ENCODE measurements around the gene DPH2.

The DPH2 gene

DNA sequence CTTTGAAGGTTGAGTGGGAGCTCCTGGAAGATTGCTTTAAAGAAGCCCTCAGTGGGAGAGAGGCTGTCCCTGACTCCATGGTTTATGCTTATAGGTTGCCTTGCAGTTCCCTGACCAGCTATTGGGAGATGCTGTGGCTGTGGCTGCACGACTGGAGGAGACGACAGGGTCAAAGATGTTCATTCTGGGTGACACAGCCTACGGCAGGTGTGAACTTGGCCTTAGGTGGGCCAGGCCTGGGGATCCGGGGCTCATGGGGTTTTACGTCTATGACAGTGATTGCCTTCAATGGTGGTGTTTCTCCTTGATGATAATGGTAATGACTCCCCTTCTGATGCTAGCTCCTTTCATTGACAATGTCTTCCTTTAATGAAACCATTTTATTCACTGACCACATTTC is 692 bp downstream of the DPH2 start:
- ATAC-seq: no peak
- TF ChIP-seq ZFP3 (CRISPR knock-in tag; IDR thresholded peaks at IDR 0.05) (no peak), BACH2 (CRISPR knock-in tag; IDR thresholded peaks at IDR 0.05; ENCODE audit: borderline replicate concordance) (no peak), OSR1 (CRISPR knock-in tag; IDR thresholded peaks at IDR 0.05) (no peak), ZC3H10 (CRISPR knock-in tag; IDR thresholded peaks at IDR 0.05) (no peak), ZNF70 (CRISPR knock-in tag; IDR thresholded peaks at IDR 0.05) (no peak), RARB (CRISPR knock-in tag; IDR thresholded peaks at IDR 0.05) (no peak), ZFP30 (CRISPR knock-in tag; IDR thresholded peaks at IDR 0.05) (no peak), TOX (CRISPR knock-in tag; IDR thresholded peaks at IDR 0.05; ENCODE audit: borderline replicate concordance) (no peak), GLIS3 (CRISPR knock-in tag; IDR thresholded peaks at IDR 0.05) (no peak), ARNTL (CRISPR knock-in tag; IDR thresholded peaks at IDR 0.05; ENCODE audit: borderline replicate concordance, low read depth) (no peak), ZNF565 (CRISPR knock-in tag; conservative IDR thresholded peaks at IDR 0.05; ENCODE audit: low read depth) (no peak), ZNF8 (CRISPR knock-in tag; IDR thresholded peaks at IDR 0.05) (no peak), TCF4 (CRISPR knock-in tag; IDR thresholded peaks at IDR 0.05; ENCODE audit: borderline replicate concordance) (no peak), SNAI2 (CRISPR knock-in tag; IDR thresholded peaks at IDR 0.05) (no peak)
- TF ChIP-seq, protein P1, sequence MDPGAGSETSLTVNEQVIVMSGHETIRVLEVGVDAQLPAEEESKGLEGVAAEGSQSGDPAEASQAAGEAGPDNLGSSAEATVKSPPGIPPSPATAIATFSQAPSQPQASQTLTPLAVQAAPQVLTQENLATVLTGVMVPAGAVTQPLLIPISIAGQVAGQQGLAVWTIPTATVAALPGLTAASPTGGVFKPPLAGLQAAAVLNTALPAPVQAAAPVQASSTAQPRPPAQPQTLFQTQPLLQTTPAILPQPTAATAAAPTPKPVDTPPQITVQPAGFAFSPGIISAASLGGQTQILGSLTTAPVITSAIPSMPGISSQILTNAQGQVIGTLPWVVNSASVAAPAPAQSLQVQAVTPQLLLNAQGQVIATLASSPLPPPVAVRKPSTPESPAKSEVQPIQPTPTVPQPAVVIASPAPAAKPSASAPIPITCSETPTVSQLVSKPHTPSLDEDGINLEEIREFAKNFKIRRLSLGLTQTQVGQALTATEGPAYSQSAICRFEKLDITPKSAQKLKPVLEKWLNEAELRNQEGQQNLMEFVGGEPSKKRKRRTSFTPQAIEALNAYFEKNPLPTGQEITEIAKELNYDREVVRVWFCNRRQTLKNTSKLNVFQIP (CRISPR knock-in tag; IDR thresholded peaks at IDR 0.05; ENCODE audit: borderline replicate concordance, low read depth): no peak
- TF ChIP-seq, protein P2, sequence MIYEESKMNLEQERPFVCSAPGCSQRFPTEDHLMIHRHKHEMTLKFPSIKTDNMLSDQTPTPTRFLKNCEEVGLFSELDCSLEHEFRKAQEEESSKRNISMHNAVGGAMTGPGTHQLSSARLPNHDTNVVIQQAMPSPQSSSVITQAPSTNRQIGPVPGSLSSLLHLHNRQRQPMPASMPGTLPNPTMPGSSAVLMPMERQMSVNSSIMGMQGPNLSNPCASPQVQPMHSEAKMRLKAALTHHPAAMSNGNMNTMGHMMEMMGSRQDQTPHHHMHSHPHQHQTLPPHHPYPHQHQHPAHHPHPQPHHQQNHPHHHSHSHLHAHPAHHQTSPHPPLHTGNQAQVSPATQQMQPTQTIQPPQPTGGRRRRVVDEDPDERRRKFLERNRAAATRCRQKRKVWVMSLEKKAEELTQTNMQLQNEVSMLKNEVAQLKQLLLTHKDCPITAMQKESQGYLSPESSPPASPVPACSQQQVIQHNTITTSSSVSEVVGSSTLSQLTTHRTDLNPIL (CRISPR knock-in tag; IDR thresholded peaks at IDR 0.05; ENCODE audit: low read depth): no peak
- TF ChIP-seq, protein P3, sequence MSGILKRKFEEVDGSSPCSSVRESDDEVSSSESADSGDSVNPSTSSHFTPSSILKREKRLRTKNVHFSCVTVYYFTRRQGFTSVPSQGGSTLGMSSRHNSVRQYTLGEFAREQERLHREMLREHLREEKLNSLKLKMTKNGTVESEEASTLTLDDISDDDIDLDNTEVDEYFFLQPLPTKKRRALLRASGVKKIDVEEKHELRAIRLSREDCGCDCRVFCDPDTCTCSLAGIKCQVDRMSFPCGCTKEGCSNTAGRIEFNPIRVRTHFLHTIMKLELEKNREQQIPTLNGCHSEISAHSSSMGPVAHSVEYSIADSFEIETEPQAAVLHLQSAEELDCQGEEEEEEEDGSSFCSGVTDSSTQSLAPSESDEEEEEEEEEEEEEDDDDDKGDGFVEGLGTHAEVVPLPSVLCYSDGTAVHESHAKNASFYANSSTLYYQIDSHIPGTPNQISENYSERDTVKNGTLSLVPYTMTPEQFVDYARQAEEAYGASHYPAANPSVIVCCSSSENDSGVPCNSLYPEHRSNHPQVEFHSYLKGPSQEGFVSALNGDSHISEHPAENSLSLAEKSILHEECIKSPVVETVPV (CRISPR knock-in tag; IDR thresholded peaks at IDR 0.05): no peak
- TF ChIP-seq, protein P4, sequence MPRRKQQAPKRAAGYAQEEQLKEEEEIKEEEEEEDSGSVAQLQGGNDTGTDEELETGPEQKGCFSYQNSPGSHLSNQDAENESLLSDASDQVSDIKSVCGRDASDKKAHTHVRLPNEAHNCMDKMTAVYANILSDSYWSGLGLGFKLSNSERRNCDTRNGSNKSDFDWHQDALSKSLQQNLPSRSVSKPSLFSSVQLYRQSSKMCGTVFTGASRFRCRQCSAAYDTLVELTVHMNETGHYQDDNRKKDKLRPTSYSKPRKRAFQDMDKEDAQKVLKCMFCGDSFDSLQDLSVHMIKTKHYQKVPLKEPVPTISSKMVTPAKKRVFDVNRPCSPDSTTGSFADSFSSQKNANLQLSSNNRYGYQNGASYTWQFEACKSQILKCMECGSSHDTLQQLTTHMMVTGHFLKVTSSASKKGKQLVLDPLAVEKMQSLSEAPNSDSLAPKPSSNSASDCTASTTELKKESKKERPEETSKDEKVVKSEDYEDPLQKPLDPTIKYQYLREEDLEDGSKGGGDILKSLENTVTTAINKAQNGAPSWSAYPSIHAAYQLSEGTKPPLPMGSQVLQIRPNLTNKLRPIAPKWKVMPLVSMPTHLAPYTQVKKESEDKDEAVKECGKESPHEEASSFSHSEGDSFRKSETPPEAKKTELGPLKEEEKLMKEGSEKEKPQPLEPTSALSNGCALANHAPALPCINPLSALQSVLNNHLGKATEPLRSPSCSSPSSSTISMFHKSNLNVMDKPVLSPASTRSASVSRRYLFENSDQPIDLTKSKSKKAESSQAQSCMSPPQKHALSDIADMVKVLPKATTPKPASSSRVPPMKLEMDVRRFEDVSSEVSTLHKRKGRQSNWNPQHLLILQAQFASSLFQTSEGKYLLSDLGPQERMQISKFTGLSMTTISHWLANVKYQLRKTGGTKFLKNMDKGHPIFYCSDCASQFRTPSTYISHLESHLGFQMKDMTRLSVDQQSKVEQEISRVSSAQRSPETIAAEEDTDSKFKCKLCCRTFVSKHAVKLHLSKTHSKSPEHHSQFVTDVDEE (CRISPR knock-in tag; IDR thresholded peaks at IDR 0.05): no peak

DNA sequence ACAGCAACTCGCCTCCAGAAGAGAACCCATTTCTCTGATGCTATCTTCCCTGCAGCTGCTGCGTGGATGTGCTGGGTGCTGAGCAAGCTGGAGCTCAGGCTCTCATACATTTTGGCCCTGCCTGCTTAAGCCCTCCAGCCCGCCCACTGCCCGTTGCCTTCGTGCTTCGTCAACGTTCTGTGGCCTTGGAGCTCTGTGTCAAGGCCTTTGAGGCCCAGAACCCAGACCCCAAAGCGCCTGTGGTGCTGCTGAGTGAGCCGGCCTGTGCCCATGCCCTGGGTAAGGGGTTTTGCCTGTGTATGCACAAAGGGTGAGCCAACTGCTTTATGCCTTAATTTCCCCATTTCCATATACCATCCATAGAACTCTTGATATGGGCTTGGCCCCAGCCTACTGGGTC is 1.1 kb downstream of the DPH2 start:
- ATAC-seq: no peak

More for the DNA sequence above, 1.1 kb downstream of the DPH2 start:
- no peak for TF ChIP-seq ISL1 (CRISPR knock-in tag; IDR thresholded peaks at IDR 0.05)
- no peak for TF ChIP-seq ZNF565 (CRISPR knock-in tag; conservative IDR thresholded peaks at IDR 0.05; ENCODE audit: low read depth)
- TF ChIP-seq OSR1 (CRISPR knock-in tag; IDR thresholded peaks at IDR 0.05): no peak
- TF ChIP-seq, protein P2 (CRISPR knock-in tag; IDR thresholded peaks at IDR 0.05; ENCODE audit: low read depth): no peak
- TF ChIP-seq, protein P1 (CRISPR knock-in tag; IDR thresholded peaks at IDR 0.05; ENCODE audit: borderline replicate concordance, low read depth): no peak
- TF ChIP-seq ESRRG (CRISPR knock-in tag; IDR thresholded peaks at IDR 0.05): no peak
- TF ChIP-seq, protein P4 (CRISPR knock-in tag; IDR thresholded peaks at IDR 0.05): no peak
- TF ChIP-seq ZNF8 (CRISPR knock-in tag; IDR thresholded peaks at IDR 0.05): no peak
- TF ChIP-seq, protein P5, sequence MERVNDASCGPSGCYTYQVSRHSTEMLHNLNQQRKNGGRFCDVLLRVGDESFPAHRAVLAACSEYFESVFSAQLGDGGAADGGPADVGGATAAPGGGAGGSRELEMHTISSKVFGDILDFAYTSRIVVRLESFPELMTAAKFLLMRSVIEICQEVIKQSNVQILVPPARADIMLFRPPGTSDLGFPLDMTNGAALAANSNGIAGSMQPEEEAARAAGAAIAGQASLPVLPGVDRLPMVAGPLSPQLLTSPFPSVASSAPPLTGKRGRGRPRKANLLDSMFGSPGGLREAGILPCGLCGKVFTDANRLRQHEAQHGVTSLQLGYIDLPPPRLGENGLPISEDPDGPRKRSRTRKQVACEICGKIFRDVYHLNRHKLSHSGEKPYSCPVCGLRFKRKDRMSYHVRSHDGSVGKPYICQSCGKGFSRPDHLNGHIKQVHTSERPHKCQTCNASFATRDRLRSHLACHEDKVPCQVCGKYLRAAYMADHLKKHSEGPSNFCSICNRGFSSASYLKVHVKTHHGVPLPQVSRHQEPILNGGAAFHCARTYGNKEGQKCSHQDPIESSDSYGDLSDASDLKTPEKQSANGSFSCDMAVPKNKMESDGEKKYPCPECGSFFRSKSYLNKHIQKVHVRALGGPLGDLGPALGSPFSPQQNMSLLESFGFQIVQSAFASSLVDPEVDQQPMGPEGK (CRISPR knock-in tag; IDR thresholded peaks at IDR 0.05; ENCODE audit: borderline replicate concordance): no peak
- no peak for TF ChIP-seq PPARA (CRISPR knock-in tag; IDR thresholded peaks at IDR 0.05; ENCODE audit: borderline replicate concordance)
- TF ChIP-seq ZFP3 (CRISPR knock-in tag; IDR thresholded peaks at IDR 0.05): no peak
- no peak for TF ChIP-seq ZFP30 (CRISPR knock-in tag; IDR thresholded peaks at IDR 0.05)
- no peak for TF ChIP-seq ARNTL (CRISPR knock-in tag; IDR thresholded peaks at IDR 0.05; ENCODE audit: borderline replicate concordance, low read depth)
- TF ChIP-seq, protein P3 (CRISPR knock-in tag; IDR thresholded peaks at IDR 0.05): no peak
- no peak for TF ChIP-seq ZC3H10 (CRISPR knock-in tag; IDR thresholded peaks at IDR 0.05)
